Gastrocnemius medialis (tissue), 4 donors: Measurements from ENCODE around the gene FGF21.

ENCODE experiments used
- POLR2A ChIP-seq, 2 donors: fragments of 450-650 bp; IDR thresholded peaks; one replicate each; pipeline ENCODE4 v1.6.1; 2017; ENCODE audit warnings: antibody characterized with exemption in 2 of 2, mild to moderate bottlenecking in 2 of 2, moderate library complexity in 2 of 2
- TF ChIP-seq, protein P1 (sequence below), 5 experiments: fragments of 450-650 bp in 3 of 5; fragments of 200-600 bp in 2 of 5; sonication (generic) in 2 of 5; IDR thresholded peaks in 4 of 5; conservative IDR thresholded peaks in 1 of 5; 1 replicate in 4 of 5; 2 replicates in 1 of 5; pipeline ENCODE4 v1.5.1; 2016 to 2019; ENCODE audit warnings: antibody characterized with exemption in 5 of 5, mild to moderate bottlenecking in 3 of 5, moderate library complexity in 3 of 5

DNA sequence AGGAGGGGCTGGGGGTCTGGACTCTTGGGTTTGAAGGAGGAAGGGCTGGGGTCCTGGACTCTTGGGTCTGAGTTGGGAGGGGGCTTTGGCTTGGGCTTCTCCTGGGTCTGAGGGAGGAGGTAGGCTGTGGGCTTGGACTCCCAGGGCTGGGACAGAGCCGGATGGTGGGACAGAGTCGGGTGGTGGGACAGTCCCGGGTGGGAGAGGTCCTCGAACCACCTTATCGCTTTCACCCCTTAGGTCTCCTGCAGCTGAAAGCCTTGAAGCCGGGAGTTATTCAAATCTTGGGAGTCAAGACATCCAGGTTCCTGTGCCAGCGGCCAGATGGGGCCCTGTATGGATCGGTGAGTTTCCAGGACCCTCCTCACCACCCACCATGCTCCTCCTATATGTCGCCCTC is 1.4 kb downstream of the FGF21 start:
- TF ChIP-seq, protein P1, sequence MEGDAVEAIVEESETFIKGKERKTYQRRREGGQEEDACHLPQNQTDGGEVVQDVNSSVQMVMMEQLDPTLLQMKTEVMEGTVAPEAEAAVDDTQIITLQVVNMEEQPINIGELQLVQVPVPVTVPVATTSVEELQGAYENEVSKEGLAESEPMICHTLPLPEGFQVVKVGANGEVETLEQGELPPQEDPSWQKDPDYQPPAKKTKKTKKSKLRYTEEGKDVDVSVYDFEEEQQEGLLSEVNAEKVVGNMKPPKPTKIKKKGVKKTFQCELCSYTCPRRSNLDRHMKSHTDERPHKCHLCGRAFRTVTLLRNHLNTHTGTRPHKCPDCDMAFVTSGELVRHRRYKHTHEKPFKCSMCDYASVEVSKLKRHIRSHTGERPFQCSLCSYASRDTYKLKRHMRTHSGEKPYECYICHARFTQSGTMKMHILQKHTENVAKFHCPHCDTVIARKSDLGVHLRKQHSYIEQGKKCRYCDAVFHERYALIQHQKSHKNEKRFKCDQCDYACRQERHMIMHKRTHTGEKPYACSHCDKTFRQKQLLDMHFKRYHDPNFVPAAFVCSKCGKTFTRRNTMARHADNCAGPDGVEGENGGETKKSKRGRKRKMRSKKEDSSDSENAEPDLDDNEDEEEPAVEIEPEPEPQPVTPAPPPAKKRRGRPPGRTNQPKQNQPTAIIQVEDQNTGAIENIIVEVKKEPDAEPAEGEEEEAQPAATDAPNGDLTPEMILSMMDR (IDR thresholded peaks at IDR 0.05 in 4 of 5, conservative IDR thresholded peaks at IDR 0.05 in 1 of 5), result no peak
- no peak for TF ChIP-seq POLR2A (IDR thresholded peaks at IDR 0.05)
